SK-N-SH (cell line): ENCODE data around the gene DOCK4. TPM values are rescaled to one million over a fixed set of nuclear protein-coding genes. Genes with fewer than 3 reads are reported as not detected.

Experiments used
- CTCF ChIA-PET: fragments of 300-600, 350-600 bp; formaldehyde crosslinking; extraction: SDS; loops from one replicate; lab custom pipeline; 2021; lab: Yijun Ruan, JAX
- POLR2A ChIA-PET: fragments of 350-600 bp; sonication (Branson Sonifier 250); formaldehyde crosslinking; extraction: SDS; loops from one replicate; lab custom pipeline; 2020; ENCODE audit warnings: antibody characterized with exemption, inconsistent platforms; lab: Yijun Ruan, JAX
- DNase-seq: peaks from one replicate; pipeline ENCODE4 v3.0.0; 2012
- H2AFZ ChIP-seq: fragments of 200-600 bp; sonication (generic); 2 replicates; pipeline ENCODE4 v1.8.1; 2016; ENCODE audit warnings: antibody characterized with exemption, mild to moderate bottlenecking, low read depth
- H3F3A ChIP-seq: fragments of 200-600 bp; sonication (generic); replicated peaks from 2 replicates; pipeline ENCODE3; 2016; ENCODE audit warnings: antibody characterized with exemption, mild to moderate bottlenecking; ENCODE audit not compliant: insufficient read depth
- H3K27ac ChIP-seq, 2 experiments: fragments of 200-500 bp in 1 of 2; fragments of 200-600 bp in 1 of 2; sonication (Bioruptor generic) in 1 of 2; sonication (generic), shearing (Covaris generic) in 1 of 2; 2 replicates each; pipeline versions ENCODE4 v1.5.1 to v1.6.1; 2014 to 2016; ENCODE audit warnings: low read depth in 2 of 2, inconsistent platforms in 1 of 2, low read length in 1 of 2, mild to moderate bottlenecking in 1 of 2, mixed read lengths in 1 of 2
- H3K27me3 ChIP-seq: fragments of 200-600 bp; sonication (generic), shearing (Covaris generic); 2 replicates; pipeline ENCODE4 v1.6.1; 2016; ENCODE audit warnings: mixed run types; ENCODE audit not compliant: insufficient read depth
- H3K36me3 ChIP-seq, 2 experiments: fragments of 200-500 bp in 1 of 2; fragments of 200-600 bp in 1 of 2; sonication (Bioruptor generic) in 1 of 2; sonication (generic) in 1 of 2; replicated peaks in 1 of 2; 2 replicates each; pipeline versions ENCODE3 to v1.5.1; 2014 to 2016; ENCODE audit warnings: low read length in 1 of 2, mild to moderate bottlenecking in 1 of 2; ENCODE audit not compliant: insufficient read depth in 2 of 2, control insufficient read depth in 1 of 2
- H3K4me1 ChIP-seq, 2 experiments: fragments of 200-500 bp in 1 of 2; fragments of 200-600 bp in 1 of 2; sonication (Bioruptor generic) in 1 of 2; sonication (generic), shearing (Covaris generic) in 1 of 2; 2 replicates each; pipeline versions ENCODE4 v1.5.1 to v1.6.1; 2014 to 2016; ENCODE audit warnings: low read depth in 1 of 2, low read length in 1 of 2, mixed run types in 1 of 2; ENCODE audit not compliant: insufficient read depth in 2 of 2, control insufficient read depth in 1 of 2
- H3K4me2 ChIP-seq: fragments of 200-600 bp; sonication (generic), shearing (Covaris generic); 2 replicates; pipeline ENCODE4 v1.6.1; 2017; ENCODE audit warnings: mixed run types
- H3K4me3 ChIP-seq, 2 experiments: fragments of 200-500 bp in 1 of 2; fragments of 200-600 bp in 1 of 2; sonication (Bioruptor generic) in 1 of 2; sonication (generic), shearing (Covaris generic) in 1 of 2; 2 replicates each; pipeline versions ENCODE4 v1.5.1 to v1.8.1; 2014 to 2016; ENCODE audit warnings: low read depth in 2 of 2, inconsistent platforms in 1 of 2, low read length in 1 of 2, mild to moderate bottlenecking in 1 of 2, mixed read lengths in 1 of 2, moderate library complexity in 1 of 2
- H3K79me2 ChIP-seq: fragments of 200-600 bp; sonication (generic); 2 replicates; pipeline ENCODE4 v1.8.1; 2017; ENCODE audit warnings: mild to moderate bottlenecking; ENCODE audit not compliant: insufficient read depth
- H3K9ac ChIP-seq: fragments of 200-600 bp; sonication (generic); 2 replicates; pipeline ENCODE4 v1.6.1; 2017; ENCODE audit warnings: mixed run types
- H3K9me2 ChIP-seq: fragments of 200-600 bp; sonication (generic); 2 replicates; pipeline ENCODE4 v1.6.1; 2017; ENCODE audit warnings: mixed run types
- H3K9me3 ChIP-seq: fragments of 200-600 bp; sonication (generic); 2 replicates; pipeline ENCODE4 v1.6.1; 2017; ENCODE audit warnings: mixed run types, mild to moderate bottlenecking, moderate library complexity
- H4K20me1 ChIP-seq: fragments of 200-600 bp; sonication (generic); 2 replicates; pipeline ENCODE4 v1.6.1; 2017; ENCODE audit warnings: mild to moderate bottlenecking, mixed run types; ENCODE audit not compliant: insufficient read depth
- CHD2 ChIP-seq: fragments of 150-350 bp; IDR thresholded peaks from 2 replicates; pipeline ENCODE4 v1.6.1; 2018; ENCODE audit warnings: low read length; ENCODE audit not compliant: partially characterized antibody
- CTCF ChIP-seq: fragments of 200-600 bp; sonication (generic); IDR thresholded peaks from 2 replicates; pipeline ENCODE4 v1.6.1; 2017; ENCODE audit warnings: antibody characterized with exemption, mild to moderate bottlenecking, moderate library complexity
- EP300 ChIP-seq, 2 experiments: IDR thresholded peaks; 2 replicates each; pipeline versions ENCODE4 v1.4.0 to v1.6.1; 2012; ENCODE audit warnings: borderline replicate concordance in 1 of 2, low read depth in 1 of 2, low read length in 1 of 2
- EZH2phosphoT487 ChIP-seq: fragments of 200-600 bp; sonication (generic); IDR thresholded peaks from 2 replicates; pipeline ENCODE4 v1.6.1; 2017; ENCODE audit warnings: low read depth, mixed run types, mild to moderate bottlenecking, antibody characterized with exemption, moderate library complexity, borderline replicate concordance
- FOSL2 ChIP-seq: IDR thresholded peaks from 2 replicates; pipeline ENCODE4 v1.4.0; 2012; ENCODE audit warnings: low read depth, mild to moderate bottlenecking, moderate library complexity, borderline replicate concordance
- FOXM1 ChIP-seq: IDR thresholded peaks from 2 replicates; pipeline ENCODE4 v1.4.0; 2012; ENCODE audit warnings: low read depth, mild to moderate bottlenecking
- GATA2 ChIP-seq: sonication (generic); formaldehyde crosslinking; IDR thresholded peaks from 2 replicates; pipeline ENCODE4 v1.5.0; 2020; ENCODE audit warnings: mild to moderate bottlenecking, missing genetic modification reagents
- MXI1 ChIP-seq: IDR thresholded peaks from 2 replicates; pipeline ENCODE4 v1.6.1; 2012; ENCODE audit warnings: mild to moderate bottlenecking, low read depth, low read length, improper control_type of control experiment
- NFIC ChIP-seq: IDR thresholded peaks from 2 replicates; pipeline ENCODE4 v1.4.0; 2012; ENCODE audit warnings: borderline replicate concordance
- POLR2AphosphoS5 ChIP-seq: IDR thresholded peaks from 2 replicates; pipeline ENCODE4 v1.6.1; 2012; ENCODE audit warnings: low read depth, low read length
- RCOR1 ChIP-seq: fragments of 150-350 bp; IDR thresholded peaks from 2 replicates; pipeline ENCODE4 v1.6.1; 2017; ENCODE audit warnings: antibody characterized with exemption, low read length
- REST ChIP-seq: IDR thresholded peaks from 2 replicates; pipeline ENCODE4 v1.6.1; 2012; ENCODE audit warnings: mild to moderate bottlenecking, low read depth, low read length, moderate library complexity
- RFX5 ChIP-seq: IDR thresholded peaks from 2 replicates; pipeline ENCODE4 v1.6.1; 2012; ENCODE audit warnings: mild to moderate bottlenecking, improper control_type of control experiment, low read length
- TCF12 ChIP-seq: IDR thresholded peaks from 2 replicates; pipeline ENCODE4 v1.4.0; 2012
- TEAD4 ChIP-seq: IDR thresholded peaks from 2 replicates; pipeline ENCODE4 v1.4.0; 2012; ENCODE audit warnings: mild to moderate bottlenecking, borderline replicate concordance; ENCODE audit not compliant: insufficient read depth
- USF2 ChIP-seq: fragments of 150-350 bp; IDR thresholded peaks from 2 replicates; pipeline ENCODE4 v1.6.1; 2017; ENCODE audit warnings: antibody characterized with exemption, low read length, low read depth, borderline replicate concordance
- YY1 ChIP-seq: IDR thresholded peaks from 2 replicates; pipeline ENCODE4 v1.4.0; 2012; ENCODE audit warnings: low read depth, mild to moderate bottlenecking
- ZBTB33 ChIP-seq: IDR thresholded peaks from 2 replicates; pipeline ENCODE4 v1.4.0; 2012; ENCODE audit warnings: low read depth, borderline replicate concordance
- WGBS: methylation state at CpG from one replicate; pipeline ENCODE4 v1.1.6; 2017; ENCODE audit warnings: low lambda C conversion rate; 5-methylcytosine and 5-hydroxymethylcytosine counted together
- polyA plus RNA-seq, 3 experiments: library from polyadenylated mRNA; depleted of rRNA; stranded (reverse); fragments of >200 nt; gene quantifications; 2 replicates each; pipeline ENCODE4 v1.2.3, GENCODE V29; 2012

DOCK4 gene
- polyA plus RNA-seq, 1 of the 3 experiments (the other 2 are of a cell fraction): 8.5 TPM

DNA sequence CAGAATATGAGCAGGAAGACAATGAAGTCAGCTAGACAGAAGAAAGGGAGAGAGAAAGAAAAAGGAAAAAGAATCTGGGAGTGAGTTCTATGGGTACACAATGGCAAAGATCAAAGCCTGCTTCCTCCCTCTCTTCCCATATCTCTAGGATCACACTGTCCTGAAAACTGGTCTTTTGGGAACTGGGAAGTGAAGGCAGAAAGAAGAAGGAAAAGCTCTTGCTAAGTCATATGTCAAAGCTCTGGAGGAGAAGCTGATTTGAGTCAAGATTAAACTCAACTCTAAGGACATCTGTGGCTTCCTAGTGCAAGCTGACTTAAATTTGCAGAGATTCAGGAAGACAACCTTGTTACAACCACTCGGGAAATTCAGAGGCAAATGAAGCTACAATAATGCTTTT, 147.5 kb downstream of the DOCK4 start:
- no peaks in the 10 kb centered on the region for H4K20me1 ChIP-seq
- no peak overlapping the region for H3K27ac ChIP-seq
- H3K9me3 ChIP-seq: no peaks in the 10 kb centered on the region
- 87% methylated on average over 1 of the region's 1 CpG for WGBS
- H3K79me2 ChIP-seq: no peaks in the 10 kb centered on the region
- no peaks in the 10 kb centered on the region for H3K27me3 ChIP-seq
- no peaks in the 10 kb centered on the region for H3K9me2 ChIP-seq
- H3F3A ChIP-seq: no peaks in the 10 kb centered on the region
- H2AFZ ChIP-seq: no peak overlapping the region
- DNase-seq: no peak
- no peak overlapping the region for H3K9ac ChIP-seq
- ChIA-PET POLR2A (no interaction called here), CTCF (interaction anchor here (0.6 kb wide), 1 partner anchor 296 kb away, joined by 3 read pairs; no protein-coding TSS in a partner anchor)
- H3K36me3 ChIP-seq: no peaks in the 10 kb centered on the region
- H3K4me1 ChIP-seq: peaks cover 0 to 10% of the 10 kb centered on the region in 2 experiments; a peak in 2 of 4 replicates
- no peak overlapping the region for H3K4me2 ChIP-seq
- H3K4me3 ChIP-seq: no peak overlapping the region
- TF ChIP-seq MXI1 (no peak), FOSL2 (no peak), RFX5 (no peak), NFIC (no peak), TEAD4 (no peak), POLR2AphosphoS5 (no peak), CTCF (no peak), YY1 (no peak), TCF12 (no peak), GATA2 (no peak), ZBTB33 (no peak), CHD2 (no peak)

DNA sequence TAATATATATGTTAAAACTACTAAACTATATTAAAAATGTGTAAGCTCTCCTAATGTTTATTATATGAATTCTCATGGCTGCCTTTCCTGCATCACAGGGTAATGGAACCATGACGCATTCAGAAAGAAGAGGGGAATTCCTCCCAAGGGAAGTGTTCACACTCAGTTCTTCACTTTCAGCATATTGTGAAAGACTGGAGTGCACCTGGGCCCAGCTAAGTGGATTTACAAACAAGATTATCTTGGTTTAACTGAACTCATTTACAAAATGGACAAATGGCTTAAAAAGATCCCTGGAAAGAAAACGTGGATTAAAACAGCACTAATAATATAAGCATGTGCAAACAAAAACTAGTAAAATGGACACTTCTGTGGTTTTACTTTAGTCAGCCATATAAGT, 149.8 kb downstream of the DOCK4 start:
- Histone ChIP-seq H3F3A (no peaks in the 10 kb centered on the region), H3K4me2 (no peak overlapping the region), H4K20me1 (no peaks in the 10 kb centered on the region), H3K27me3 (no peaks in the 10 kb centered on the region), H3K27ac (peak overlapping the region in 1 of 2 experiments; percentile 44; a peak in 1 of 4 replicates), H3K4me3 (no peak overlapping the region), H3K9ac (no peak overlapping the region), H3K9me2 (no peaks in the 10 kb centered on the region), H3K4me1 (peaks cover 0 to 10% of the 10 kb centered on the region in 2 experiments; a peak in 2 of 4 replicates), H2AFZ (no peak overlapping the region), H3K79me2 (no peaks in the 10 kb centered on the region), H3K36me3 (no peaks in the 10 kb centered on the region), H3K9me3 (no peaks in the 10 kb centered on the region)
- WGBS: 58% methylated on average over 2 of the region's 2 CpGs
- no peak for DNase-seq
- no peak for TF ChIP-seq RCOR1
- TF ChIP-seq EZH2phosphoT487: no peak
- no peak for TF ChIP-seq FOXM1
- TF ChIP-seq CHD2: no peak
- no peak for TF ChIP-seq EP300 (IDR thresholded peaks at IDR 0.05; ENCODE audit: borderline replicate concordance in 1 of 2, low read depth in 1 of 2, low read length in 1 of 2)
- TF ChIP-seq REST: no peak
- no peak for TF ChIP-seq USF2
- TF ChIP-seq NFIC: no peak
- TF ChIP-seq TEAD4: no peak
- TF ChIP-seq RFX5: no peak
- POLR2A ChIA-PET: interaction anchor here (0.6 to 0.9 kb wide), 2 partner anchors 159 to 1534 kb away, joined by 3 to 4 read pairs; no protein-coding TSS in a partner anchor
- CTCF ChIA-PET: interaction anchor here (0.7 to 1.7 kb wide), 6 partner anchors 17 to 294 kb away, joined by 3 to 4 read pairs (median 3); no protein-coding TSS in a partner anchor
